Central memory CD8-positive, alpha-beta T cell (primary cell): ENCODE results near the gene EFHC1.

ENCODE experiments used
- ATAC-seq: fragments of 150-1000 bp; cut with Tn5 transposase; replicated peaks from 2 replicates; pipeline ENCODE4 v1.10.0; 2022; ENCODE audit warnings: mild to moderate bottlenecking, moderate FRiP score, moderate number of reproducible peaks; ENCODE audit not compliant: poor library complexity, severe bottlenecking; ENCODE audit errors: extremely low read depth
- DNase-seq, 2 donors: peaks; one replicate each; pipeline ENCODE4 v3.0.0; 2021; ENCODE audit warnings: low spot score in 2 of 2
- H3K27ac Mint-ChIP-seq: one replicate; pipeline ENCODE4 v1.8.0; 2022; ENCODE audit warnings: low read depth, mild to moderate bottlenecking, moderate library complexity, mixed read lengths
- H3K27me3 Mint-ChIP-seq: one replicate; pipeline ENCODE4 v1.8.0; 2022; ENCODE audit warnings: mixed read lengths
- H3K36me3 Mint-ChIP-seq: one replicate; pipeline ENCODE4 v1.8.0; 2022; ENCODE audit warnings: mild to moderate bottlenecking, moderate library complexity, mixed read lengths; ENCODE audit not compliant: insufficient read depth
- H3K4me1 Mint-ChIP-seq: one replicate; pipeline ENCODE4 v1.8.0; 2022; ENCODE audit warnings: mixed read lengths
- H3K4me3 Mint-ChIP-seq: one replicate; pipeline ENCODE4 v1.8.0; 2022; ENCODE audit warnings: mild to moderate bottlenecking, moderate library complexity, mixed read lengths
- H3K9me3 Mint-ChIP-seq: one replicate; pipeline ENCODE4 v1.8.0; 2022; ENCODE audit warnings: mixed read lengths

The EFHC1 gene

GRCh38 chr6:52570291-52570700 is 150.2 kb downstream of the EFHC1 start:
- Mint-ChIP-seq H3K4me1 (peaks cover 76% of the 10 kb centered on the region), H3K36me3 (peaks cover 5% of the 10 kb centered on the region), H3K9me3 (no peaks in the 10 kb centered on the region), H3K4me3 (no peak overlapping the region), H3K27ac (no peak overlapping the region), H3K27me3 (no peaks in the 10 kb centered on the region)
- ATAC-seq: no peak
- DNase-seq: no peak

- ATAC-seq (no peak), DNase-seq (no peak)
- Mint-ChIP-seq H3K27me3 (no peaks in the 10 kb centered on the region), H3K4me3 (no peak overlapping the region), H3K4me1 (peaks cover 76% of the 10 kb centered on the region), H3K36me3 (peaks cover 10% of the 10 kb centered on the region), H3K27ac (no peak overlapping the region), H3K9me3 (no peaks in the 10 kb centered on the region)
Observed at GRCh38 chr6:52571099-52571755, 151.1 kb downstream of the EFHC1 start.

DNA sequence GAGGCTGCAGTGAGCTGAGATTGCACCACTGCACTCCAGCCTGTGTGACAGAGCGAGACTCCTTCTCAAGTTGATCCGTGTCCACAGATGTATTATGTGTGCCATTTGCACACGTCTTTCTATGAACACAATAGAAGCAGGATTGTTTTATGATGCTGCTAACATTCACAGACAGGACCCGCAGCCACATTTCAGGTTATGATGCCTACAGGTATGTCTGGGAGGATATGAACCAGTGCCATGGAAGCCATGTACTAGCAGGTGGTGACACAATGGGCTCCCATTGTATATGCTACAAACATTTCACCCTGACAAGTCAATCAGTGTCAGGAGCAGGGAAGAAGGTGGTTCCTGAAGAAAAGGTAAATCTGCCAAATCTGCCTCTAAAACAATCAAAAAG is 152.4 kb downstream of the EFHC1 start:
- H3K4me3 Mint-ChIP-seq: no peak overlapping the region
- peaks cover 70% of the 10 kb centered on the region for H3K4me1 Mint-ChIP-seq
- DNase-seq: no peak

GRCh38 chr6:52573295-52573694 is 153.2 kb downstream of the EFHC1 start:
- Mint-ChIP-seq H3K4me3 (peak overlapping the region; percentile 81), H3K27ac (peak overlapping the region; percentile 10), H3K36me3 (peaks cover 10% of the 10 kb centered on the region), H3K9me3 (no peaks in the 10 kb centered on the region), H3K4me1 (peaks cover 65% of the 10 kb centered on the region), H3K27me3 (no peaks in the 10 kb centered on the region)
- DNase-seq: no peak
- no peak for ATAC-seq

More for the DNA sequence above, 152.4 kb downstream of the EFHC1 start:
- Mint-ChIP-seq H3K27me3 (no peaks in the 10 kb centered on the region), H3K36me3 (peaks cover 10% of the 10 kb centered on the region), H3K27ac (no peak overlapping the region), H3K9me3 (no peaks in the 10 kb centered on the region)
- ATAC-seq: no peak
